Renal pelvis (tissue), 4 donors: ENCODE results near the gene TBC1D16. TPM values are rescaled to one million over a fixed set of nuclear protein-coding genes. Genes with fewer than 3 reads are reported as not detected.

Source experiments
- DNase-seq: peaks from one replicate; pipeline ENCODE4 v3.0.0-alpha.2; 2013
- polyA plus RNA-seq, 3 donors: library from polyadenylated mRNA; unstranded; fragments of 120-200 nt; gene quantifications; one replicate each; pipeline ENCODE4 v1.2.1, GENCODE V29; 2013; ENCODE audit not compliant: insufficient read length in 3 of 3

The TBC1D16 gene
- polyA plus RNA-seq, 3 donors = 32.7 to 44.9 (median 36.6) TPM

GRCh38 chr17:79890706-79891105 lies 145.0 kb downstream of the TBC1D16 start:
- DNase-seq = no peak

DNA sequence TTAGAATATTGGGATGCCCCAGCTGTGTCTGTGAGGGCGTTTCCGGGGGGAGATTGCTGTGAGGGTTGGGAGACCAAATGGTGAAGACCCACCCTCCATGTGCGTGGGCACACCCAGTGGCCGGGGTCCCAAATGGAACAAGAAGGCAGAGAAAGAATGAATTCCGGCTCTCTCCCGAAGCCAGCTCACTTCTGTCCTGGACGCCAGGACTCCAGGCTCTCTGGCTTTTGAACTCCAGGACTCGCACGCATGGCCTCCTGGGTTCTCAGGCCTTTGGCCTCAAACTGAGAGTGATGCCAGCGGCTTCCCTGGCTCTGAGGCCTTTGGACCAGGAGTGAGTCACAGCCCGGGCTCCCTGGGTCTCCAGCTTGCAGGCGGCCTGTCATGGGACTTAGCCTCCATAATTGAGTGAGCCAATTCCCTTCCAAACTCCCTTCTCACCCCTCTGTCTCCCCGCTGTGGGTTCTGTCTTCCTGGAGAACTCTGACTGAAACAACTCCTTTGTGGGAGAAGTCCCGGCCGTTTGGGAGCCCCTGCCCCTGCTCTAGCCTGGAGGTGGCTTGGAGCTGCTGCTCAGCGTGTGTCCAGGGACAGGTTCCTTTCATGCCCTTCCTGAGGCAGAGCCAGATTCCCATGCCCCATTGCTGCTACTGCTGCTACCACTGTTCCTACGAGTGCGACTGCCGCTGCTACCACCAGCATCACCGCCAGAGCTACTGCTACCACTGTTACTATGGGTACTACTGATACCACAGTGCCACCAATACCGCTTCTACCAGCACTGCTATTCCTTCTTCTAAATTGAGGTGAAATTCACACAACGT lies 146.6 kb downstream of the TBC1D16 start:
- no peak for DNase-seq

- no peak for DNase-seq
These were observed 147.6 kb downstream of the TBC1D16 start for GRCh38 chr17:79888009-79888540.

- no peak for DNase-seq
These were observed 148.2 kb downstream of the TBC1D16 start for GRCh38 chr17:79887451-79887991.

- no peak for DNase-seq
These were observed 152.5 kb downstream of the TBC1D16 start for GRCh38 chr17:79883202-79883601.

Other genes with a start within 250 kb of the TBC1D16 start
- 10 to 100 TPM; 15.7 to 18.3 (median 15.7) TPM for gene CBX8, start 238.8 kb downstream of the TBC1D16 start, polyA plus RNA-seq
- 10 to 100 TPM; 12.3 to 16.8 (median 13.2) TPM for gene CBX4, start 196.4 kb downstream of the TBC1D16 start, polyA plus RNA-seq
- gene CCDC40, start 770 bp upstream of the TBC1D16 start, polyA plus RNA-seq = 10 to 100 TPM; 10.9 to 22.2 (median 18.2) TPM
- gene GAA, start 65.7 kb upstream of the TBC1D16 start, polyA plus RNA-seq = 10 to 100 TPM; 47.2 to 64.0 (median 48.2) TPM
- 100 to 1,000 TPM; 103 to 115 (median 114) TPM for gene EIF4A3, start 111.3 kb upstream of the TBC1D16 start, polyA plus RNA-seq
- gene CARD14, start 134.2 kb upstream of the TBC1D16 start, polyA plus RNA-seq = 1 to 10 TPM; 1.1 to 2.2 (median 2.1) TPM
- 10 to 100 TPM; 35.8 to 52.6 (median 47.8) TPM for gene SGSH, start 184.5 kb upstream of the TBC1D16 start, polyA plus RNA-seq
- 10 to 100 TPM; 23.6 to 32.1 (median 30.8) TPM for gene SLC26A11, start 184.6 kb upstream of the TBC1D16 start, polyA plus RNA-seq
- gene RNF213, start 225.0 kb upstream of the TBC1D16 start, polyA plus RNA-seq = 100 to 1,000 TPM in 2 of 3 donors, 10 to 100 TPM in 1; 54.7 to 107 (median 104) TPM